GM19238 (cell line): ENCODE measurements around the gene MROH2A.

Source experiments
- DNase-seq: peaks from one replicate; pipeline ENCODE4 v3.0.0; 2011; ENCODE audit warnings: low spot score; ENCODE audit not compliant: insufficient read length

MROH2A gene

GRCh38 chr2:233764761-233765160 lies 13.4 kb upstream of the MROH2A start:
- DNase-seq, result no peak

GRCh38 chr2:233766416-233766815 lies 11.7 kb upstream of the MROH2A start:
- no peak for DNase-seq

DNA sequence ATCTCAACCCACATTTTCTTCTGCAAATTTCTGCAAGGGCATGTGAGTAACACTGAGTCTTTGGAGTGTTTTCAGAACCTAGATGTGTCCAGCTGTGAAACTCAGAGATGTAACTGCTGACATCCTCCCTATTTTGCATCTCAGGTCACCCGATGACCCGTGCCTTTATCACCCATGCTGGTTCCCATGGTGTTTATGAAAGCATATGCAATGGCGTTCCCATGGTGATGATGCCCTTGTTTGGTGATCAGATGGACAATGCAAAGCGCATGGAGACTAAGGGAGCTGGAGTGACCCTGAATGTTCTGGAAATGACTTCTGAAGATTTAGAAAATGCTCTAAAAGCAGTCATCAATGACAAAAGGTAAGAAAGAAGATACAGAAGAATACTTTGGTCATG lies 10.1 kb upstream of the MROH2A start:
- DNase-seq, result no peak

- no peak for DNase-seq
Measured at GRCh38 chr2:233769260-233769659, 8.9 kb upstream of the MROH2A start.

DNA sequence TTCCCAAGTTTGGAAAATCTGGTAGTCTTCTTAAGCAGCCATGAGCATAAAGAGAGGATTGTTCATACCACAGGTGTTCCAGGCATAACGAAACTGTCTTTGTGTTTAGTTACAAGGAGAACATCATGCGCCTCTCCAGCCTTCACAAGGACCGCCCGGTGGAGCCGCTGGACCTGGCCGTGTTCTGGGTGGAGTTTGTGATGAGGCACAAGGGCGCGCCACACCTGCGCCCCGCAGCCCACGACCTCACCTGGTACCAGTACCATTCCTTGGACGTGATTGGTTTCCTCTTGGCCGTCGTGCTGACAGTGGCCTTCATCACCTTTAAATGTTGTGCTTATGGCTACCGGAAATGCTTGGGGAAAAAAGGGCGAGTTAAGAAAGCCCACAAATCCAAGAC lies 6.0 kb upstream of the MROH2A start:
- DNase-seq, result no peak

DNA sequence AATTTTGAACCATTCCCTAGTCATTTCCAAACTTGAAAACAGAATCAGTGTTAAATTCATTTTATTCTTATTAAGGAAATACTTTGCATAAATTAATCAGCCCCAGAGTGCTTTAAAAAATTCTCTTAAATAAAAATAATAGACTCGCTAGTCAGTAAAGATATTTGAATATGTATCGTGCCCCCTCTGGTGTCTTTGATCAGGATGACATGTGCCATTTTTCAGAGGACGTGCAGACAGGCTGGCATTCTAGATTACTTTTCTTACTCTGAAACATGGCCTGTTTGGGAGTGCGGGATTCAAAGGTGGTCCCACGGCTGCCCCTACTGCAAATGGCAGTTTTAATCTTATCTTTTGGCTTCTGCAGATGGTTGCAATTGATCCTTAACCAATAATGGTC lies 5.5 kb upstream of the MROH2A start:
- no peak for DNase-seq

DNA sequence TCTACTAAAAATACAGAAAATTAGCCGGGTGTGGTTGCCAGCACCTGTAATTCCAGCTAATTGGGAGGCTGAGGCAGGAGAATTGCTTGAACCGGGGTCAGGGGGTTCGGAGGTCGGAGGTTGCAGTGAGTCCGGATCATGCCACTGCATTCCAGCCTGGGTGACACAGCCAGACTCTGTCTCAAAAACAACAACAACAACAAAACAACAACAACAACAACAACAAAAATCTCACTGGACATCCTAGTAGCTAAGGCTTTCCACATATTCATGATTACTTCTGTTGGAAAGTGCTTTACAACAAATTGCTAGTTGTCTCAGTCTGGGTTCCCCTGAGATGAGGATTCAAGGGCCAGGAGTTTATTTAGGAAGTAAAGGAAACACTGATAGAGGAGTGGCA lies 4.3 kb upstream of the MROH2A start:
- no peak for DNase-seq

DNA sequence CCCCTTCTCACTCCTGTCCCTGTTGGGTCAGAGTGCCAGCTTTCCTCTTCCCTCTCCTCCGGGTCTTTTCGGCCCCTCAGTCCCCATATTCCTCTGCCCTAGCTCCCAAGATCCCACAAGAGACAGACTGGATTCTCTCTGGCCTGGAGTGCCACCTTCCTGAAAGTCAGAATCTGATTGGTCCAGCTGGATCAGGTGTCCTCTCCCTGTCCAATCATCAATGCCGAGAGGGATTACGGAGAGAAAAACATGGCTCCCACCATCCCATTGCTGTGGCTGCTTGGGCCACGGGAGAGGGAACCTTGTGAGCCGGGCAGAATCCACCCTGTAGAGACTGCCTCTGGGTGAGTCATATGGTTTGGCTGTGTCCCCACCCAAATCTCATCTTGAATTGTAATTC lies 2.7 kb upstream of the MROH2A start:
- DNase-seq, result no peak

- no peak for DNase-seq
Measured at GRCh38 chr2:233779722-233780121, 1.6 kb downstream of the MROH2A start.

- DNase-seq, result no peak
Measured at GRCh38 chr2:233780771-233781170, 2.6 kb downstream of the MROH2A start.

DNA sequence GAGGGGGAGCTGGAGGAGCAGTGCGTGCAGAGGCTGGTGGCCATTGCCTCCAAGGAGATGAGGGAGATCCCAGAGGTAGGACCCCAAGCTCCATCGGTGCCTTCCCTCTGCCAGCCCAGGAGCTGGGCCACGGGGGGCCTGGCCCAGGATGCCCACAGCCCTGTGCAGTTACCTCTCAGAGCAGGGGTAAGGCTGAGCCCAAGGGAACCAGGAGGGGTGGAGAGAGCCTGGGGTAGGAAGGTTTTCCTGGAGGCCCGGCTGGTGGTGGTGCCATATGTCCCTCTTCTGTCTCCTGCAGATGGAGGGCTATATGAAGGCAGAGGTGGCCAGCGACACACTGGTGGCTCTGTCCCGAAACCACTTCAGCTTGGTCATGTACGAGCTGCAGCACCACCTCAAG lies 11.4 kb downstream of the MROH2A start:
- DNase-seq, result no peak

GRCh38 chr2:233791151-233791882 lies 13.2 kb downstream of the MROH2A start:
- no peak for DNase-seq

DNA sequence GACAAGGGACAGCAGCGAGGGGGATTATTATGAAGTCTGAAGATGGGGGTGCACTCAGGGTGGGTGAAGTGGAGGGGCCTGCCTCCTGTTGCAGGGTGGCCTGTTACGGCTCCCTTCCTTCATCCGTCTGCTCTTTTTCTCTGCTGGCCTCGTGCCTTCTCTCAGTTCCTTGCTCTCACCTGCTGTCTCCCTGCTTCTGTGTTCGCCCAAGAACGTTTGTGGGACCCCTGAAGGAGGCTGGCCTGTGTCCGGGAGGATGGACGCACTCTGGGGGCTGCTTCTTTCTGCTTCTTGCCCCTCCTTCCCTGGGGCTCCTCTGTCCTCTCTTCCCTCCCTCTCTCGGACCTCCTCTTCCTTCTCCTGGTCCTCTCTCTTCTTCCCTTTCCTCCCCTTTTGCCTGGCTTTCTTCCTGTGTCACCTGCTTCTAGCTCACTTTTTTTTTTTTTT lies 13.8 kb downstream of the MROH2A start:
- DNase-seq, result no peak

DNA sequence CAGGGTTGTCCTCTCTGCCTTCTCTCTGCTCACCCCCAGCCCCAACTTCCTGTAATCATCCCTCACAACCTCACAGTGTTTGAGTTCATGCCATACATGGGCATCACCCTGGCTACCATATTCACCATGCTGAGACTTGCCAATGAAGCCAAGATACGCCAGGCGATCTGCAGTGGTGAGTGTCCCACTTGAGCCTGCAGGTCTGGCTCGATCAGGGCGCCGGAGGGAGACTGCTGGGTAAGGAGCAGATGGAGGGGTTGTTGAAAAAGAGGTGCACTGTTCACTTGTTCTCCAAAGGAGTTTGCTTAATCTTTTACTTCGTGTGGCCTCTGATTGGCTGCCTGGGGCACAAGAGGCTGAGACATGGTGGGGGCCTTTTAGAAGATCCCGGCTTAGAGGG lies 14.6 kb downstream of the MROH2A start:
- DNase-seq, result no peak

DNA sequence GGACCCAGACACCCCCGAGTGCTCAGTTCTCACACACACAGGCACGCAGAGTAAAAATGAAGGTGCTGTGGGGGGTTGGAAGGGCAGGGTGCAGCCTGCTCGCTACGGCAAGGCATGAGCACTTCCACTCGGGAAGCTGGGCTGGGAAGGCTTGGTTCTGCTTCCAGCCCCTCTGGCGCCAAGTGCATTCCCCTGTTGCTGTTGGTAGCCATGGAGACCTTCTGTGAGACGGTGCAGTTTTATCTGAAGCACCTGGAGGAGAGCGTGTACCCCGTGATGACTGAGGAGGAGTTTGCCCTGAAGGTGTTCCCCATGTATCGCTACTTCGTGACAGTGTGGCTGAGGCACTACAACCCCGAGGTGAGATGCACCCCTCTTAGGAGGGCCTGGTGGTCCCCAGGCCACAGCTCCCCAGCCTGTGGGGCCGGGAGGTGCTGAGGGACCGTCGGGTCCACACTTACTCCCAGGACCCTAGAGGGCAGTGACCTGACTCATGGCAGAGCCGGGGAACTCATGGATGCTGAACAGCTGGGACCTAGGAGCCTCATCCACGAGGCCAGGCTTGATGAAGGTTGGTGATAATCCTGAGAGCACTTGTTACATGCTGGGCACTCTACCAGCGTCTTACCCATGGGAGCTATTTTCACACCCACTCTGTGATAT lies 15.5 kb downstream of the MROH2A start:
- no peak for DNase-seq

GRCh38 chr2:233794128-233794658 lies 16.1 kb downstream of the MROH2A start:
- no peak for DNase-seq

DNA sequence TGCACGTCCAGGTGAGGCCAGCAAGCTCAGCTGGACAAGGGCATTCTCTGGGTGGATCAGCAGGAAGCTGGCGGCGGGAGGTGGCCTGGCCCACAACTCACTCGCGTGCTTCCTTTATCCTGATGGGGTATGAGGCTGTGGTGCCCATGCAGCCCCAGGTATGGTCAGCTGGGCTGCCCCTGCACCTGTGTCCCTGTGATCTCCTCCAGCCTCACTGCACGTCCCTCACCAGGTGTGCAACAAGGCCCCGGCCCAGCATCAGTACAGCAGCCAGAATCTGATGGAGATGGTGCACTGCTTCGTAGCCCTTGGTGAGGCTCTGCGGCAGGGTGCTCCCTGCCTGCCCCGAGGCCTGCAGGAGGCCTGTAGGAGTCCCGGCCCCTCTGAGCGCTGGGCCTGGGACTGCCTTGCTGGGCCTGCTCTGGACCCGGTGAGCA lies 17.6 kb downstream of the MROH2A start:
- no peak for DNase-seq

GRCh38 chr2:233796254-233796653 lies 18.1 kb downstream of the MROH2A start:
- no peak for DNase-seq

DNA sequence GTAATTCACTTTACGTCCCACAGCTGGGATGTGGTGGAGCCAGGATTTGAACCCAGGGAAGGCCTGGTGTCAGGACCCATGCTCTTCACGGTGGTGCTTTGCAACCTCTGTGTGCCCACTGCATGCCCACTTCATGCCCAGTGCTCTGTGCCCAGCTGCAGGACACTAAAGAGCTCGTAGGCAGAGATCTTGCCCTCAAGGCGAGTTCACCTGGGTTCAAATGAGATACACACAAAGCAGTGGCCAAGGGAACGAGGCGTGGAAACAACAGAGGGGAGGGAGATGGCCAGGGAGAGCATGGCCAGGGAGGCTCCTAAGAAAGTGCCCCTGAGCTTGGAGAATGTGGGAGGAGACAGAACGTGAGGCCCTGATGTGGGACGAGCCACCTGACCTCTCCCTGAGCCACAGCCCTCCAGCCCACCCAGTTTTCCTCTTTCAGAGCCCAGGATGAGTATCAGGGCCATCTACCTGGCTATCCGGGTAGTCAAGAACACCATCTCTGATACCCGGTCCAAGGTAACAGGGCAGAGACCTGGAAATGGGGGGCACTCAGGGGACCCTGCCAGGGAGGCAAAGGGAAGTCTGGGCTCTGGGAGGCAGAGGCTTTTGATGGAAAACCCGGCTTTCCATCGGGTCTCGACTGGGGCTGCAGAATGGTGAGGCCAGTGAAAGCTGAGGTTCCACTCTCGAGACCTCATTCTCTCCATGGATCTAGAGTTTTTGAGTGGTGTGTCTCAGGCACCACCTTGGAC lies 20.4 kb downstream of the MROH2A start:
- DNase-seq, result no peak

DNA sequence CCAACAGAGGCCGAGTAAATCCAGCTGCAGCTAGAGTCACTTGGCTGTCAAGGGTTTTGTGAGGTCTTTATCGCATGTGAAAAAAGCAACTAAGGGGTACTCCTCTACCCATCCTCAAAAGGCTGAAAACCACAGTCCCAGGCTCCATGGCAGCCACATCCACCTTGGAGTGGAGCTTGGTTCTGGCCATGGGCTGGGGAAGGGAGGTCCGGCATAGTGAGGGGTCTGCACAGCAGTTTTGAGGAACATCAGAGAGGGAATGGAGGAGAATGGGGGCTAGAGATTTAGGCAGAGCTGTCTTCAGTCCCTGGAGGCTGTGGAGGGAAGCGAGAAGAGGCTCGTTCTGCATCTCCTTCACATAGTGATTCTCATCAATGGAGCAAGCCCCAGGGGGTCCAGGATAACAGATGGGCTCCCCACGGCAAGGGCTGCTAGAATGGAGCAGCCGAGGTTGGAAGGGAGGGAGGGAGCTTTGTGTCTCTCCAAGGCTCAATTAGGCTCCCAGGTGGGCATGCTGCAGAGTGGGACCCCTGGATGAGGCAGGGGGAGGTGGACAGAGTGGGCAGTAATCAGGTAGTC lies 21.0 kb downstream of the MROH2A start:
- DNase-seq, result no peak

DNA sequence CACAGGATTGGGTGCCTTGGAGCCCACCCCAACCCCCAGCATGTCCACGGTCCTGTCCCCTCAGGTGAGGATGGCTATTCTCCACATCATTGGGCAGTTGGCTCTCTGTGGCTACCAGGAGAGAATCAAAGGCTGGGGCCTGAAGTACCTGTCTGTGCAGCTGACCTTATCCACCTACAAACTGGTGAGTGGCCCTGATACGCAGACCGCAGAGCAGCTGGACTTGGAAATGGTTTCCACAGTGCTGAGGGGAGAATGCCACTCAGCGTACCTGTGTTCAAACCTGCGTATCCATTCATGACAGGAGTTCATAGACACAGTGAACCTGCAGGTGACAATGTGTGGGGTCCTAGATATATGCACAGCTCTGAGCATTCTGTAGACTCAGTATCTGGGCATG lies 21.6 kb downstream of the MROH2A start:
- no peak for DNase-seq

DNA sequence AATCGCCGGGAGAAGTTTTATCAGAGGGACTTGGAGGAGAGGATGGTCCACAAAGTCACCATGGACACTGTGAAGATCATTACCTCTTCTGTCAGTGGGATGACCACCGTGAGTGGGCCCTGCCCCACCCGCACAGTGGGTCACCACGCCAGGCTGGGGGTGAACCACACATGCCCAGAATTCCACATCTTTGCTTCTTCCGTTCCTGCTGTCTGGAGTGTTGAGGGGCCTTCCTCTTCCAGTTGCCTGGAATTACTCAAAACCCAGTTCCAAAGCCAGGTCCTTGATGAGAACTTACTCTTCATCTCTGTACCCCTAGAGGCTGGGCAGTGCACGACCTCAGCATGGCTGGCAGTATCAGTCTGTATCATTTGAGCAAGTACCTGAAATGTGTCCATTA lies 22.1 kb downstream of the MROH2A start:
- DNase-seq, result no peak
